Measurements from ENCODE around the gene GPR45. TPM values are rescaled to one million over a fixed set of nuclear protein-coding genes. Genes with fewer than 3 reads are reported as not detected.

GPR45 gene
- total and polyA plus RNA-seq, 2 experiments from 2014 or later = not detected

- H2AFZ ChIP-seq = no peak overlapping the region
- H4K20me1 ChIP-seq (ENCODE audit: insufficient read depth) = no peaks in the 10 kb centered on the region
- H3K9ac ChIP-seq = no peak overlapping the region
- WGBS, 2 experiments (ENCODE audit: low coverage in 1 of 2, low lambda C conversion rate in 2 of 2, missing lambda C conversion rate in 2 of 2) = 66 to 68% methylated on average over 5 of the region's 5 CpGs
- H3K9me2 ChIP-seq (ENCODE audit: insufficient read depth) = no peaks in the 10 kb centered on the region
- no peak overlapping the region for H3K4me3 ChIP-seq
- no peaks in the 10 kb centered on the region for H3K27me3 ChIP-seq (replicated peaks; ENCODE audit: insufficient read depth)
- DNase-seq = no peak
- no peaks in the 10 kb centered on the region for H3K36me3 ChIP-seq (ENCODE audit: low read depth)
- no peak overlapping the region for H3K4me2 ChIP-seq (ENCODE audit: unreplicated experiment)
- H3K27ac ChIP-seq = no peak overlapping the region
- no peaks in the 10 kb centered on the region for H3K9me3 ChIP-seq (ENCODE audit: low read depth)
- TF ChIP-seq EZH2 (IDR thresholded peaks at IDR 0.05; ENCODE audit: insufficient read depth, poor library complexity, severe bottlenecking) = no peak
- no peak for TF ChIP-seq EZH2phosphoT487 (IDR thresholded peaks at IDR 0.05; ENCODE audit: insufficient read depth, low read depth)
- H3K79me2 ChIP-seq (ENCODE audit: insufficient read depth) = no peaks in the 10 kb centered on the region
- H3F3A ChIP-seq (ENCODE audit: insufficient read depth) = peaks cover 10% of the 10 kb centered on the region
- in situ Hi-C loops (cut with MboI) = no loop called here
- peaks cover 10% of the 10 kb centered on the region for H3K4me1 ChIP-seq (ENCODE audit: insufficient read depth)
These were observed 13.1 kb downstream of the GPR45 start for GRCh38 chr2:105254531-105255210.

- no peak overlapping the region for H3K4me3 ChIP-seq
- no peak overlapping the region for H3K27ac ChIP-seq
- no peak overlapping the region for H2AFZ ChIP-seq
- no peaks in the 10 kb centered on the region for H4K20me1 ChIP-seq (ENCODE audit: insufficient read depth)
- WGBS, 2 experiments (ENCODE audit: low coverage in 1 of 2, low lambda C conversion rate in 2 of 2, missing lambda C conversion rate in 2 of 2) = 88 to 92% methylated on average over 2 of the region's 2 CpGs
- peaks cover 17% of the 10 kb centered on the region for H3K4me1 ChIP-seq (ENCODE audit: insufficient read depth)
- TF ChIP-seq EZH2 (IDR thresholded peaks at IDR 0.05; ENCODE audit: insufficient read depth, poor library complexity, severe bottlenecking) (no peak), EZH2phosphoT487 (IDR thresholded peaks at IDR 0.05; ENCODE audit: insufficient read depth, low read depth) (no peak)
- in situ Hi-C loops (cut with MboI) = no loop called here
- H3K9me3 ChIP-seq (ENCODE audit: low read depth) = no peaks in the 10 kb centered on the region
- H3K9ac ChIP-seq = no peak overlapping the region
- no peak overlapping the region for H3K4me2 ChIP-seq (ENCODE audit: unreplicated experiment)
- H3K9me2 ChIP-seq (ENCODE audit: insufficient read depth) = no peaks in the 10 kb centered on the region
- H3K79me2 ChIP-seq (ENCODE audit: insufficient read depth) = no peaks in the 10 kb centered on the region
- DNase-seq = no peak
- no peaks in the 10 kb centered on the region for H3K27me3 ChIP-seq (replicated peaks; ENCODE audit: insufficient read depth)
- H3F3A ChIP-seq (ENCODE audit: insufficient read depth) = peaks cover 17% of the 10 kb centered on the region
- H3K36me3 ChIP-seq (ENCODE audit: low read depth) = no peaks in the 10 kb centered on the region
These were observed 14.4 kb downstream of the GPR45 start for GRCh38 chr2:105255979-105256378.

GRCh38 chr2:105256431-105257047 lies 15.0 kb downstream of the GPR45 start:
- DNase-seq = no peak
- TF ChIP-seq EZH2 (IDR thresholded peaks at IDR 0.05; ENCODE audit: insufficient read depth, poor library complexity, severe bottlenecking) = no peak
- TF ChIP-seq EZH2phosphoT487 (IDR thresholded peaks at IDR 0.05; ENCODE audit: insufficient read depth, low read depth) = no peak
- 71 to 73% methylated on average over 11 of the region's 11 CpGs for WGBS, 2 experiments (ENCODE audit: low coverage in 1 of 2, low lambda C conversion rate in 2 of 2, missing lambda C conversion rate in 2 of 2)
- Histone ChIP-seq H3K9me2 (ENCODE audit: insufficient read depth) (no peaks in the 10 kb centered on the region), H3K27ac (no peak overlapping the region), H3K4me3 (no peak overlapping the region), H3K4me1 (ENCODE audit: insufficient read depth) (peaks cover 22% of the 10 kb centered on the region), H3K9me3 (ENCODE audit: low read depth) (no peaks in the 10 kb centered on the region), H3K36me3 (ENCODE audit: low read depth) (no peaks in the 10 kb centered on the region), H3K9ac (no peak overlapping the region), H4K20me1 (ENCODE audit: insufficient read depth) (no peaks in the 10 kb centered on the region), H3K79me2 (ENCODE audit: insufficient read depth) (no peaks in the 10 kb centered on the region), H3K4me2 (ENCODE audit: unreplicated experiment) (no peak overlapping the region), H3K27me3 (replicated peaks; ENCODE audit: insufficient read depth) (no peaks in the 10 kb centered on the region), H3F3A (ENCODE audit: insufficient read depth) (peaks cover 20% of the 10 kb centered on the region), H2AFZ (no peak overlapping the region)
- in situ Hi-C loops (cut with MboI) = no loop called here

- Histone ChIP-seq H2AFZ (no peak overlapping the region), H4K20me1 (ENCODE audit: insufficient read depth) (no peaks in the 10 kb centered on the region), H3K9me2 (ENCODE audit: insufficient read depth) (no peaks in the 10 kb centered on the region), H3K79me2 (ENCODE audit: insufficient read depth) (no peaks in the 10 kb centered on the region), H3K9me3 (ENCODE audit: low read depth) (no peaks in the 10 kb centered on the region), H3K4me2 (ENCODE audit: unreplicated experiment) (peak overlapping the region; percentile 2), H3K9ac (no peak overlapping the region), H3K4me1 (ENCODE audit: insufficient read depth) (peaks cover 24% of the 10 kb centered on the region), H3K27ac (peak overlapping the region; percentile 41), H3K4me3 (no peak overlapping the region), H3K27me3 (replicated peaks; ENCODE audit: insufficient read depth) (no peaks in the 10 kb centered on the region), H3F3A (ENCODE audit: insufficient read depth) (peaks cover 23% of the 10 kb centered on the region), H3K36me3 (ENCODE audit: low read depth) (no peaks in the 10 kb centered on the region)
- in situ Hi-C loops (cut with MboI) = no loop called here
- TF ChIP-seq EZH2 (IDR thresholded peaks at IDR 0.05; ENCODE audit: insufficient read depth, poor library complexity, severe bottlenecking) (no peak), EZH2phosphoT487 (IDR thresholded peaks at IDR 0.05; ENCODE audit: insufficient read depth, low read depth) (no peak)
- peak; percentile 81 for DNase-seq
- 35 to 38% methylated on average over 3 of the region's 3 CpGs for WGBS, 2 experiments (ENCODE audit: low coverage in 1 of 2, low lambda C conversion rate in 2 of 2, missing lambda C conversion rate in 2 of 2)
These were observed 16.4 kb downstream of the GPR45 start for GRCh38 chr2:105257981-105258380.
